GM12878 (cell line): ENCODE results near the gene NEO1. TPM values are rescaled to one million over a fixed set of nuclear protein-coding genes. Genes with fewer than 3 reads are reported as not detected.

ENCODE experiments used
- ATAC-seq: fragments of 200-7000 bp; cut with Tn5 transposase; 3 replicates; pipeline ENCODE4 v1.9.1; 2020; ENCODE audit warnings: mild to moderate bottlenecking, moderate library complexity
- BruUV-seq: library from RNA; stranded (reverse); fragments of 400-500 nt; replicated peaks from 2 replicates; lab custom pipeline; 2021; lab: Mats Ljungman, UMichigan
- CTCF ChIA-PET: fragments of 300-600 bp; sonication (Branson Sonifier 250); formaldehyde crosslinking; extraction: SDS; loops from one replicate; lab custom pipeline; 2021; ENCODE audit warnings: inconsistent platforms; lab: Yijun Ruan, JAX
- POLR2A ChIA-PET: fragments of 350-600 bp; formaldehyde crosslinking; extraction: SDS; loops from one replicate; lab custom pipeline; 2021; ENCODE audit warnings: inconsistent platforms; lab: Charles Lee
- RAD21 ChIA-PET: fragments of 300-600 bp; sonication (Branson Sonifier 250); formaldehyde crosslinking; loops from one replicate; lab custom pipeline; 2023; ENCODE audit warnings: antibody characterized with exemption; ENCODE audit not compliant: unreplicated experiment; lab: Charles Lee
- SMC1A ChIA-PET: fragments of 300-600 bp; sonication (Branson Sonifier 250); formaldehyde crosslinking; loops from one replicate; lab custom pipeline; 2023; ENCODE audit not compliant: unreplicated experiment, uncharacterized antibody; lab: Charles Lee
- DNase-seq: peaks from one replicate; pipeline ENCODE4 v3.0.0-alpha.2; 2011; ENCODE audit warnings: low read depth, low spot score
- FAIRE-seq: peaks from 3 replicates; lab custom pipeline; 2011; peaks lifted over from hg19 to GRCh38; lab: Jason Lieb, UNC
- H2AFZ ChIP-seq: 2 replicates; pipeline ENCODE4 v1.6.0; 2011; ENCODE audit warnings: low read depth, low read length, control low read depth; ENCODE audit not compliant: control insufficient read depth
- H3K27ac ChIP-seq: 2 replicates; pipeline ENCODE4 v1.5.1; 2011; ENCODE audit warnings: control low read depth; ENCODE audit not compliant: control insufficient read depth, insufficient read depth
- H3K27me3 ChIP-seq, 2 experiments: replicated peaks in 1 of 2; 2 replicates each; pipeline versions ENCODE4 v1.6.0 to v1.6.1; 2011; ENCODE audit warnings: low read length in 1 of 2; ENCODE audit not compliant: control insufficient read depth in 2 of 2, insufficient read depth in 2 of 2
- H3K36me3 ChIP-seq, 2 experiments: 2 replicates each; pipeline ENCODE4 v1.5.1; 2011; ENCODE audit warnings: low read length in 1 of 2; ENCODE audit not compliant: control insufficient read depth in 2 of 2, insufficient read depth in 2 of 2
- H3K4me1 ChIP-seq: 2 replicates; pipeline ENCODE4 v1.6.1; 2011; ENCODE audit warnings: mild to moderate bottlenecking, low read length, moderate library complexity, mixed read lengths; ENCODE audit not compliant: control insufficient read depth, insufficient read depth
- H3K4me2 ChIP-seq: 2 replicates; pipeline ENCODE4 v1.6.0; 2011; ENCODE audit warnings: control low read depth; ENCODE audit not compliant: control insufficient read depth, insufficient read depth
- H3K4me3 ChIP-seq: fragments of 200-600 bp; sonication (generic); 2 replicates; pipeline ENCODE4 v1.5.1; 2016
- H3K79me2 ChIP-seq: 2 replicates; pipeline ENCODE4 v1.6.0; 2011; ENCODE audit warnings: low read length; ENCODE audit not compliant: control insufficient read depth, insufficient read depth
- H3K9ac ChIP-seq: 2 replicates; pipeline ENCODE4 v1.8.0; 2011; ENCODE audit warnings: low read length, control low read depth, mixed read lengths; ENCODE audit not compliant: control insufficient read depth, insufficient read depth
- H3K9me3 ChIP-seq: replicated peaks from 3 replicates; pipeline ENCODE4 v1.5.1; 2011; ENCODE audit warnings: mild to moderate bottlenecking, low read length; ENCODE audit not compliant: control insufficient read depth, insufficient read depth
- H4K20me1 ChIP-seq: 2 replicates; pipeline ENCODE4 v1.6.0; 2011; ENCODE audit not compliant: control insufficient read depth, insufficient read depth
- CEBPB ChIP-seq, 2 experiments: fragments of 150-350 bp in 1 of 2; IDR thresholded peaks; 2 replicates each; pipeline ENCODE4 v1.6.1; 2012 to 2014; ENCODE audit warnings: low read depth in 2 of 2, low read length in 2 of 2, borderline replicate concordance in 1 of 2, inconsistent platforms in 1 of 2
- FOS ChIP-seq: IDR thresholded peaks from 3 replicates; pipeline ENCODE4 v1.6.1; 2011; ENCODE audit warnings: borderline replicate concordance; ENCODE audit not compliant: insufficient read length; ENCODE audit errors: extremely low read depth
- IKZF1 ChIP-seq: fragments of 450-650 bp; conservative IDR thresholded peaks from 2 replicates; pipeline ENCODE4 v1.6.1; 2017; ENCODE audit warnings: antibody characterized with exemption, mild to moderate bottlenecking
- NFIC ChIP-seq: IDR thresholded peaks from 2 replicates; pipeline ENCODE4 v1.6.1; 2012; ENCODE audit warnings: low read depth, mild to moderate bottlenecking, inconsistent platforms, low read length, moderate library complexity
- SP1 ChIP-seq: IDR thresholded peaks from one replicate; pipeline ENCODE4 v1.6.1; 2011; ENCODE audit warnings: low read depth, low read length
- TCF12 ChIP-seq: IDR thresholded peaks from 2 replicates; pipeline ENCODE4 v1.6.1; 2011; ENCODE audit warnings: low read depth, mild to moderate bottlenecking, low read length
- WGBS: methylation state at CpG from one replicate; pipeline ENCODE4 v1.1.6; 2016; ENCODE audit warnings: low lambda C conversion rate; ENCODE audit not compliant: insufficient replicate concordance, insufficient coverage; ENCODE audit errors: missing lambda C conversion rate; 5-methylcytosine and 5-hydroxymethylcytosine counted together
- in situ Hi-C: fragments of 300-500 bp; cut with MboI; formaldehyde crosslinking; loops from 9 replicates; pipeline ENCODE4 v1.14.3; 2018; ENCODE audit warnings: mixed read lengths
- intact Hi-C: fragments of 100-400 bp; cut with micrococcal nuclease; formaldehyde crosslinking; loops from one replicate; pipeline ENCODE4 v1.14.2; 2022; ENCODE audit not compliant: unreplicated experiment
- polyA plus RNA-seq, 11 experiments: library from polyadenylated mRNA; depleted of rRNA in 4 of 11; unstranded in 6 of 11; stranded (reverse) in 5 of 11; fragments of >200 nt; fragmentation: Nextera tagmentation in 4 of 11; fragmentation: Illumina TruSeq in 1 of 11; extraction: Ambion mirVana in 4 of 11; extraction: Trizol in 1 of 11; gene quantifications; 1 replicate in 1 of 11; 2 replicates in 10 of 11; pipeline versions ENCODE4 v1.2.1 to v1.2.3, GENCODE V29; 2011 to 2016; ENCODE audit warnings: inconsistent platforms in 2 of 11, missing spikeins in 2 of 11, low read depth in 1 of 11
- total RNA-seq, 4 experiments: library from RNA; depleted of rRNA in 3 of 4; stranded (reverse); fragments of >200 nt in 3 of 4; fragmentation: Illumina TruSeq in 1 of 4; extraction: Trizol in 1 of 4; gene quantifications; 2 replicates each; pipeline versions ENCODE4 v1.2.1 to v1.2.3, GENCODE V29; 2013 to 2021
- TF ChIP-seq, protein P1 (sequence below): fragments of 450-650 bp; IDR thresholded peaks from 2 replicates; pipeline ENCODE4 v1.6.1; 2016; ENCODE audit warnings: mild to moderate bottlenecking
- TF ChIP-seq, protein P2 (sequence below): fragments of 450-650 bp; formaldehyde crosslinking; IDR thresholded peaks from 2 replicates; pipeline ENCODE4 v1.4.0; 2022; ENCODE audit warnings: mild to moderate bottlenecking, moderate library complexity

NEO1 gene
- total and polyA plus RNA-seq, 10 of the 15 experiments (the other 5 are each of a cell fraction or from before 2014, with no cell fraction given), result 0.03 to 2.0 (median 0.32) TPM

DNA sequence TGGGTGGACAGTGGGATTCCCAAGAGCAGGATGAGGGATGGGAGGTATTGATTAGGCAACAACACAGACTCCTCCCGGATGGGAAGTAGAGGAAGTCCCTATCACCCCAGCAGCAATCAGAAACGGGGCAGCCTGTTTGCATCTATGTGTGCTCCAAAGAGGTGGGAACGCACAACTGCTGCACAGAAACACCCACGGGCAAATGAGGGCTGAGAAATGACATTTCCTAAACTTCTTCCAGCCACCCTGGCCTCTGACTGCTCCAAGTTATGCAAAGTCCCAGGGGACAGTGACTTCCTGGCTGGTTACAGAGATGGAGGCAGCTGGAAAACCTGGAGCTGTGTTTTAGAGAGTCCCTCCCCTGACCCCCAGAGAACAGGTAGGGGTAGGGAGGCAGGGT is 273.9 kb downstream of the NEO1 start:
- H3K4me1 ChIP-seq, result peaks cover 4% of the 10 kb centered on the region; the same call in 1 of the 2 replicates
- ChIA-PET CTCF (no interaction called here), POLR2A (no interaction called here), SMC1A (no interaction called here), RAD21 (no interaction called here)
- H3K36me3 ChIP-seq, result no peaks in the 10 kb centered on the region
- no peaks in the 10 kb centered on the region for H4K20me1 ChIP-seq
- intact Hi-C loops, result no loop called here
- FAIRE-seq (no peak), ATAC-seq (no peak), DNase-seq (no peak)
- H3K9ac ChIP-seq, result no peak overlapping the region
- in situ Hi-C loops, result no loop called here
- no peak for TF ChIP-seq CEBPB (IDR thresholded peaks at IDR 0.05; ENCODE audit: borderline replicate concordance in 1 of 2, low read depth in 2 of 2, low read length in 2 of 2)
- no peak for TF ChIP-seq TCF12
- TF ChIP-seq FOS, result no peak
- no peak for TF ChIP-seq SP1
- H3K9me3 ChIP-seq, result no peaks in the 10 kb centered on the region
- no peak overlapping the region for H2AFZ ChIP-seq
- no TSS peak for BruUV-seq
- 41% methylated on average over 4 of the region's 4 CpGs for WGBS
- no peak overlapping the region for H3K4me3 ChIP-seq
- H3K27me3 ChIP-seq, result no peaks in the 10 kb centered on the region
- H3K79me2 ChIP-seq, result no peaks in the 10 kb centered on the region
- no peak overlapping the region for H3K27ac ChIP-seq
- no peak overlapping the region for H3K4me2 ChIP-seq

DNA sequence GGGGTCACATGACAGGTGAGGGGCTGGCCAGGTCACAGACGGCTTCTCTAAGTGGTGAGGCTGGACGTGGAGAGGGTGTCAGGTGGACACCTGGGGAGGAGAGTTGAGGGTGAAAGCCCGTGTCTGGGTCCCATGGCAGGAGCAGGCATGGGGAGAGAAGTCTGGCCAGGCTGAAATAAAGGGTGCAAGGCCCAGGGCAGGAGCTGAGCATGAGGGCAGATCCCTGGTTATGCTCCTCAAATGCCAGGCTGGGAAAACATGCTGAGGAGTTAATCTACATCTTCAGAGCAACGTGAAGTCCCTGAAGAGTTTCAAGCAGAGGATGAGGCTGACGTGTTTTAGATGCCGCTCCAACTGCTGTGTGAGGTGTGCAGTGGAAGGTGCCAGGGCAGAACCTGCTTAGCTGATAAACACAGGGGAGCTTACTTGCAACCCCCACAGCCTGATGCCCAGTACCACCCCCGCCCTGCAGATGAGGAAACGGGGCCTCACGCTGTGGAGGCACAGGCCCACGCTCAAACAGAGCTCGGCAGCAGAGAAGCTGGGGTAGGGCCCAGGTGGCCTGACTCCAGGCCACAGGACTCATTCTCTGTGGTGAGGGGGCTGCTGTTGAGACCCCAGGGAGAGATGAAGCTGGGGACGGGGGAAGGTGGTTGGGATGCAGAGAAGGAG is 276.0 kb downstream of the NEO1 start:
- intact Hi-C loops, result no loop called here
- CTCF ChIA-PET, result no interaction called here
- TF ChIP-seq, protein P1, sequence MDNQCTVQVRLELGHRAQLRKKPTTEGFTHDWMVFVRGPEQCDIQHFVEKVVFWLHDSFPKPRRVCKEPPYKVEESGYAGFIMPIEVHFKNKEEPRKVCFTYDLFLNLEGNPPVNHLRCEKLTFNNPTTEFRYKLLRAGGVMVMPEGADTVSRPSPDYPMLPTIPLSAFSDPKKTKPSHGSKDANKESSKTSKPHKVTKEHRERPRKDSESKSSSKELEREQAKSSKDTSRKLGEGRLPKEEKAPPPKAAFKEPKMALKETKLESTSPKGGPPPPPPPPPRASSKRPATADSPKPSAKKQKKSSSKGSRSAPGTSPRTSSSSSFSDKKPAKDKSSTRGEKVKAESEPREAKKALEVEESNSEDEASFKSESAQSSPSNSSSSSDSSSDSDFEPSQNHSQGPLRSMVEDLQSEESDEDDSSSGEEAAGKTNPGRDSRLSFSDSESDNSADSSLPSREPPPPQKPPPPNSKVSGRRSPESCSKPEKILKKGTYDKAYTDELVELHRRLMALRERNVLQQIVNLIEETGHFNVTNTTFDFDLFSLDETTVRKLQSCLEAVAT, result no peak
- TF ChIP-seq, protein P2, sequence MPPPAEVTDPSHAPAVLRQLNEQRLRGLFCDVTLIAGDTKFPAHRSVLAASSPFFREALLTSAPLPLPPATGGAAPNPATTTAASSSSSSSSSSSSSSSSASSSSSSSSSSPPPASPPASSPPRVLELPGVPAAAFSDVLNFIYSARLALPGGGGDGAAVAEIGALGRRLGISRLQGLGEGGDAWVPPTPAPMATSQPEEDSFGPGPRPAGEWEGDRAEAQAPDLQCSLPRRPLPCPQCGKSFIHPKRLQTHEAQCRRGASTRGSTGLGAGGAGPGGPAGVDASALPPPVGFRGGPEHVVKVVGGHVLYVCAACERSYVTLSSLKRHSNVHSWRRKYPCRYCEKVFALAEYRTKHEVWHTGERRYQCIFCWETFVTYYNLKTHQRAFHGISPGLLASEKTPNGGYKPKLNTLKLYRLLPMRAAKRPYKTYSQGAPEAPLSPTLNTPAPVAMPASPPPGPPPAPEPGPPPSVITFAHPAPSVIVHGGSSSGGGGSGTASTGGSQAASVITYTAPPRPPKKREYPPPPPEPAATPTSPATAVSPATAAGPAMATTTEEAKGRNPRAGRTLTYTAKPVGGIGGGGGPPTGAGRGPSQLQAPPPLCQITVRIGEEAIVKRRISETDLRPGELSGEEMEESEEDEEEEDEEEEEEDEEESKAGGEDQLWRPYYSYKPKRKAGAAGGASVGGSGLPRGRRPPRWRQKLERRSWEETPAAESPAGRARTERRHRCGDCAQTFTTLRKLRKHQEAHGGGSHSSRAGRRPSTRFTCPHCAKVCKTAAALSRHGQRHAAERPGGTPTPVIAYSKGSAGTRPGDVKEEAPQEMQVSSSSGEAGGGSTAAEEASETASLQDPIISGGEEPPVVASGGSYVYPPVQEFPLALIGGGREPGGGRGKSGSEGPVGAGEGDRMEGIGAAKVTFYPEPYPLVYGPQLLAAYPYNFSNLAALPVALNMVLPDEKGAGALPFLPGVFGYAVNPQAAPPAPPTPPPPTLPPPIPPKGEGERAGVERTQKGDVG (CRISPR knock-in tag), result no peak
- TF ChIP-seq IKZF1, result no peak
- TF ChIP-seq NFIC, result no peak

More for the DNA sequence above, 276.0 kb downstream of the NEO1 start:
- no peak overlapping the region for H3K27ac ChIP-seq
- H3K79me2 ChIP-seq, result no peaks in the 10 kb centered on the region
- POLR2A ChIA-PET, result no interaction called here
- no peak overlapping the region for H3K4me2 ChIP-seq
- H3K36me3 ChIP-seq, result no peaks in the 10 kb centered on the region
- no peak for DNase-seq
- SMC1A ChIA-PET, result no interaction called here
- H4K20me1 ChIP-seq, result no peaks in the 10 kb centered on the region
- in situ Hi-C loops, result no loop called here
- no peak for FAIRE-seq
- no TSS peak for BruUV-seq
- no peak for ATAC-seq
- WGBS, result 22% methylated on average over 12 of the region's 12 CpGs
- no peaks in the 10 kb centered on the region for H3K9me3 ChIP-seq
- no peak overlapping the region for H3K4me3 ChIP-seq
- H3K9ac ChIP-seq, result no peak overlapping the region
- RAD21 ChIA-PET, result no interaction called here
- no peak overlapping the region for H2AFZ ChIP-seq
- H3K27me3 ChIP-seq, result no peaks in the 10 kb centered on the region
- peaks cover 4% of the 10 kb centered on the region; the same call in 1 of the 2 replicates for H3K4me1 ChIP-seq
